Peyer's patch (tissue), 4 donors: ENCODE measurements around the gene ACD. TPM values are rescaled to one million over a fixed set of nuclear protein-coding genes. Genes with fewer than 3 reads are reported as not detected.

Source experiments
- DNase-seq, 3 donors: peaks; one replicate each; pipeline ENCODE4 v3.0.0-alpha.2; 2017 to 2019
- H3K27ac ChIP-seq, 4 donors: fragments of 200-600 bp; sonication (generic); one replicate each; pipeline ENCODE4 v1.5.1; 2016 to 2019
- H3K27me3 ChIP-seq, 2 donors: fragments of 200-600 bp; sonication (generic); one replicate each; pipeline ENCODE4 v1.5.1; 2019
- H3K36me3 ChIP-seq, 3 donors: fragments of 200-600 bp; sonication (generic); one replicate each; pipeline ENCODE4 v1.5.1; 2016 to 2019
- H3K4me1 ChIP-seq, 4 donors: fragments of 200-600 bp; sonication (generic); one replicate each; pipeline ENCODE4 v1.5.1; 2016 to 2019
- H3K4me3 ChIP-seq, 4 donors: fragments of 200-600 bp; sonication (generic); 1 replicate in 3 of 4; 2 replicates in 1 of 4; pipeline ENCODE4 v1.5.1; 2016 to 2019; ENCODE audit warnings: mild to moderate bottlenecking in 1 of 4
- H3K9me3 ChIP-seq, 4 donors: fragments of 200-600 bp; sonication (generic); one replicate each; pipeline ENCODE4 v1.5.1; 2016 to 2019; ENCODE audit warnings: mild to moderate bottlenecking in 1 of 4
- CTCF ChIP-seq, 6 experiments: fragments of 450-650 bp in 4 of 6; fragments of 200-600 bp in 2 of 6; sonication (generic) in 1 of 6; IDR thresholded peaks; one replicate each; pipeline ENCODE4 v1.5.1; 2017 to 2019; ENCODE audit warnings: antibody characterized with exemption in 6 of 6, mild to moderate bottlenecking in 3 of 6, moderate library complexity in 1 of 6
- POLR2A ChIP-seq, 2 donors: fragments of 450-650 bp; IDR thresholded peaks; one replicate each; pipeline ENCODE4 v1.5.1; 2017; ENCODE audit warnings: antibody characterized with exemption in 2 of 2, mild to moderate bottlenecking in 2 of 2, moderate library complexity in 2 of 2
- total RNA-seq, 4 donors: library from RNA; depleted of rRNA; stranded (reverse); fragments of >200 nt; gene quantifications; one replicate each; pipeline ENCODE4 v1.1.0, GENCODE V29; 2016

ACD gene
- total RNA-seq, 4 donors from 2014 or later: 14.2 to 37.2 (median 18.6) TPM

GRCh38 chr16:67704110-67704509 lies 44.0 kb upstream of the ACD start:
- Histone ChIP-seq H3K27me3 (no peaks in the 10 kb centered on the region), H3K4me1 (no peaks in the 10 kb centered on the region), H3K9me3 (no peaks in the 10 kb centered on the region), H3K36me3 (no peaks in the 10 kb centered on the region), H3K27ac (no peak overlapping the region), H3K4me3 (no peak overlapping the region)
- no peak for DNase-seq
- TF ChIP-seq CTCF (IDR thresholded peaks at IDR 0.05) (no peak), POLR2A (IDR thresholded peaks at IDR 0.05) (no peak)

GRCh38 chr16:67703626-67704025 lies 43.6 kb upstream of the ACD start:
- H3K27me3 ChIP-seq: no peaks in the 10 kb centered on the region
- no peak for TF ChIP-seq POLR2A (IDR thresholded peaks at IDR 0.05)
- TF ChIP-seq CTCF (IDR thresholded peaks at IDR 0.05): no peak
- no peak overlapping the region for H3K4me3 ChIP-seq
- H3K36me3 ChIP-seq: no peaks in the 10 kb centered on the region
- no peaks in the 10 kb centered on the region for H3K9me3 ChIP-seq
- H3K4me1 ChIP-seq: peaks cover 0 to under 1% (median 0%) of the 10 kb centered on the region in 4 donors
- DNase-seq: no peak
- H3K27ac ChIP-seq: no peak overlapping the region

GRCh38 chr16:67702130-67702529 lies 42.1 kb upstream of the ACD start:
- H3K4me1 ChIP-seq: peaks cover 0 to 12% (median 0%) of the 10 kb centered on the region in 4 donors
- no peaks in the 10 kb centered on the region for H3K27me3 ChIP-seq
- TF ChIP-seq POLR2A (IDR thresholded peaks at IDR 0.05) (no peak), CTCF (IDR thresholded peaks at IDR 0.05) (no peak)
- no peaks in the 10 kb centered on the region for H3K36me3 ChIP-seq
- DNase-seq: no peak
- H3K9me3 ChIP-seq: no peaks in the 10 kb centered on the region
- no peak overlapping the region for H3K4me3 ChIP-seq
- H3K27ac ChIP-seq: no peak overlapping the region

GRCh38 chr16:67701420-67701819 lies 41.4 kb upstream of the ACD start:
- TF ChIP-seq CTCF (IDR thresholded peaks at IDR 0.05): no peak
- no peak for TF ChIP-seq POLR2A (IDR thresholded peaks at IDR 0.05)
- H3K27ac ChIP-seq: no peak overlapping the region
- no peak overlapping the region for H3K4me3 ChIP-seq
- H3K9me3 ChIP-seq: no peaks in the 10 kb centered on the region
- no peak for DNase-seq
- H3K27me3 ChIP-seq: no peaks in the 10 kb centered on the region
- peaks cover 0 to 12% (median 0%) of the 10 kb centered on the region in 4 donors for H3K4me1 ChIP-seq
- H3K36me3 ChIP-seq: no peaks in the 10 kb centered on the region

GRCh38 chr16:67699265-67699664 lies 39.2 kb upstream of the ACD start:
- Histone ChIP-seq H3K9me3 (no peaks in the 10 kb centered on the region), H3K36me3 (no peaks in the 10 kb centered on the region), H3K27me3 (no peaks in the 10 kb centered on the region), H3K4me3 (no peak overlapping the region), H3K4me1 (peaks cover 0 to 12% (median 0%) of the 10 kb centered on the region in 4 donors), H3K27ac (no peak overlapping the region)
- DNase-seq: no peak
- TF ChIP-seq POLR2A (IDR thresholded peaks at IDR 0.05): no peak
- no peak for TF ChIP-seq CTCF (IDR thresholded peaks at IDR 0.05)
